ENCODE results near the gene TANC1.
A peak's percentile ranks its signal among the peaks of the same experiment; 100 is the strongest.

Gene TANC1

DNA sequence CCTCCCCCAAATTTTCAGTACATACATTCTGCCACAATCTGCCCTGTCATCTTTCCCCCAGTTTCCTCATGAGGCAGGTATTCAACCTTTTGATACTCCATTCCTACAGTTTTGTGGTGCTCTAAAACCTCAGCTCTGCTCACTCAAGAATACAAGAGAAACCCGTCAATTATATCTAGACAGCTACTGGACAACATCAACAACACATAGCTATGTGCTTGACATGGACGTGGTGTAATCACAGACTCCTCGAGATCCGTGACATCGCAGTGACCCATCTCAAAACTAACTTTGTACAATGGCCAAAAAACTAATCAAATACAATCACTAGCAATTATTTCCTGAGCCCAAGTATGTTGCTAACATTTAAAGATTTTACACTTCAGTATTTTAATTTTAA, 294.5 kb downstream of the TANC1 start:
- H3K4me1 ChIP-seq (ENCODE audit: control insufficient read depth in 1 of 2, insufficient read depth in 2 of 2, low read length in 2 of 2): peaks cover 10 to 12% of the 10 kb centered on the region in 2 experiments
- H3K18ac ChIP-seq (ENCODE audit: low read length): no peak overlapping the region
- H3K36me3 ChIP-seq (ENCODE audit: control insufficient read depth in 1 of 2, insufficient read depth in 2 of 2, low read length in 2 of 2): peaks cover 0 to 10% of the 10 kb centered on the region in 2 experiments
- H3K14ac ChIP-seq (ENCODE audit: low read length): no peak overlapping the region
- H3K23ac ChIP-seq (ENCODE audit: low read length): no peak overlapping the region
- no CpG with 5 or more reads among the region's 5 CpGs for WGBS (ENCODE audit: extremely low coverage, insufficient coverage, insufficient read length)
- no peak overlapping the region for H4K12ac ChIP-seq (ENCODE audit: low read depth, low read length)
- no peak overlapping the region for H3K4me2 ChIP-seq (ENCODE audit: low read length)
- no peak overlapping the region for H2BK120ac ChIP-seq (ENCODE audit: insufficient read depth, low read length, poor library complexity)
- no peak overlapping the region for H4K91ac ChIP-seq (ENCODE audit: low read depth, low read length)
- peaks cover 20% of the 10 kb centered on the region for H3K79me1 ChIP-seq (ENCODE audit: low read length)
- H2BK12ac ChIP-seq (ENCODE audit: low read length): no peak overlapping the region
- H3K9ac ChIP-seq (ENCODE audit: low read length): no peak overlapping the region
- H3K27me3 ChIP-seq (ENCODE audit: insufficient read depth, low read length): no peaks in the 10 kb centered on the region
- no peak for DNase-seq
- no peak overlapping the region for H3K4ac ChIP-seq (ENCODE audit: low read depth, low read length)
- no peaks in the 10 kb centered on the region for H3K9me3 ChIP-seq (ENCODE audit: insufficient read depth, low read depth, low read length)
- no peak overlapping the region for H3K4me3 ChIP-seq (ENCODE audit: low read depth, low read length)
- H3K79me2 ChIP-seq (ENCODE audit: control insufficient read depth, insufficient read depth, low read length, poor library complexity): no peaks in the 10 kb centered on the region
- no peak overlapping the region for H4K8ac ChIP-seq (ENCODE audit: low read depth, low read length)
- H3K27ac ChIP-seq (ENCODE audit: low read depth, low read length): no peak overlapping the region
- H2AFZ ChIP-seq (ENCODE audit: insufficient read depth, low read length, poor library complexity): no peak overlapping the region
- no peak overlapping the region for H2AK5ac ChIP-seq (ENCODE audit: low read length)
- H2BK5ac ChIP-seq (ENCODE audit: low read depth, low read length, poor library complexity): no peak overlapping the region

DNA sequence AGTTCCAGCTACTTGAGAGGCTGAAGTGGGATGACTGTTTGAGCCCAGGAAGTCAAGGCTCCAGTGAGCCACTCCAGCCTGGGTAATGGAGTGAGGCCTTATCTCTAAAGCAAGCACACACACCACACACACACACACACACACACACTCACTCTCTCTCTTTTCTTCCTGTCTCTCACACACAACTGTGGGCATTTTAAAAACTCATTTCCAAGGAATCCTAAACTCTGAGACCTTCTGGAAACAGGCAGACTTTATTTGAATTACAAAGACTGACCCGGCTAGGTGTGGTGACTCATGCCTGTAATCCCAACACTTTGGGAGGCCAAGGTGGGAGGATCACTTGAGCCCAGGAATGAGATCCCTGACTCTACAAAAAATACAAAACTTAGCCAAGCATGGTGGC, 296.7 kb downstream of the TANC1 start:
- Histone ChIP-seq H3K4ac (ENCODE audit: low read depth, low read length) (no peak overlapping the region), H4K12ac (ENCODE audit: low read depth, low read length) (no peak overlapping the region), H3K9ac (ENCODE audit: low read length) (no peak overlapping the region), H3K18ac (ENCODE audit: low read length) (no peak overlapping the region), H3K79me2 (ENCODE audit: control insufficient read depth, insufficient read depth, low read length, poor library complexity) (no peaks in the 10 kb centered on the region), H3K27me3 (ENCODE audit: insufficient read depth, low read length) (no peaks in the 10 kb centered on the region), H4K91ac (ENCODE audit: low read depth, low read length) (peak overlapping the region; percentile 91), H3K79me1 (ENCODE audit: low read length) (peaks cover 20% of the 10 kb centered on the region), H3K27ac (ENCODE audit: low read depth, low read length) (peak overlapping the region; percentile 92), H3K4me2 (ENCODE audit: low read length) (no peak overlapping the region), H2BK120ac (ENCODE audit: insufficient read depth, low read length, poor library complexity) (no peak overlapping the region), H2AK5ac (ENCODE audit: low read length) (no peak overlapping the region), H3K9me3 (ENCODE audit: insufficient read depth, low read depth, low read length) (no peaks in the 10 kb centered on the region), H4K8ac (ENCODE audit: low read depth, low read length) (no peak overlapping the region), H3K23ac (ENCODE audit: low read length) (no peak overlapping the region), H3K14ac (ENCODE audit: low read length) (no peak overlapping the region), H3K4me3 (ENCODE audit: low read depth, low read length) (no peak overlapping the region), H3K36me3 (ENCODE audit: control insufficient read depth in 1 of 2, insufficient read depth in 2 of 2, low read length in 2 of 2) (peaks cover 0 to 5% of the 10 kb centered on the region in 2 experiments), H2BK12ac (ENCODE audit: low read length) (no peak overlapping the region), H2AFZ (ENCODE audit: insufficient read depth, low read length, poor library complexity) (no peak overlapping the region), H2BK5ac (ENCODE audit: low read depth, low read length, poor library complexity) (peak overlapping the region; percentile 76), H3K4me1 (ENCODE audit: control insufficient read depth in 1 of 2, insufficient read depth in 2 of 2, low read length in 2 of 2) (peaks cover 10 to 12% of the 10 kb centered on the region in 2 experiments)
- peak; percentile 32 to 60 for DNase-seq
- no CpG with 5 or more reads among the region's 1 CpG for WGBS (ENCODE audit: extremely low coverage, insufficient coverage, insufficient read length)

DNA sequence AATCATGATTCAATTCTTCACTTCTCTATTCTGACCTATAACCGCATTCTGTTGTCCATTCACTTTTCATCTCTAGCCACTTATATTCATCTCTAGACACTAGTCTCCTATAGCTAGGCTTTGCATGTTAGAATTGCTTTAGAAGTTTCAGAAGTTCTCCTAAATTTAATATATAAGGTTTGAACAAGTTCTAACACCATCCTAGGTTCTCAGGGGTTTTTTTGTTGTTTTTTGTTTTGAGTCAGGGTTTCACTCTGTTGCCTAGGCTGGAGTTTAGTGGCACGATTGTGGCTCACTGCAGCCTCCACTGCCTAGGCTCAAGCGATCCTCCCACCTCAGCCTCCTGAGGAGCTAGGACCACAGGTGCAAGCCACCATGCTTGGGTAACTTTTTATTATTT, 298.1 kb downstream of the TANC1 start:
- Histone ChIP-seq H3K4me2 (ENCODE audit: low read length) (no peak overlapping the region), H3K79me2 (ENCODE audit: control insufficient read depth, insufficient read depth, low read length, poor library complexity) (no peaks in the 10 kb centered on the region)
- no CpG with 5 or more reads among the region's 3 CpGs for WGBS (ENCODE audit: extremely low coverage, insufficient coverage, insufficient read length)

DNA sequence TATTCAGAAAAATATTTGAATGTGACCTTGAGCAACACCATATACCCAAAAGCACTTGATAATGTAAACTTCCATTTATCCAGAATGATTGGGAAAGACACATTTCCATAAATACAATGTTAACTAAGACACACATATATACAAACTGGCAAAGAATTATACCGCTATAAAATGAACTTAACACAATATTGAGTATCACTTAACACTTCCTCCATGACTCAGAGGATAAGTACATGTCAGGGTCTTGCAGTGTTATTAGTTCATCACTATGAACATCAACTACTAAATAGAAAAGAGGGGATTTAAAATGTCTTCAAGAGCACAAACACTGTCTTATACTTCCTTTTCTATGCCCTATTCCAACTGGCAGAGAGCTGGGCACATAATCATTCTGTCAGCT, 299.5 kb downstream of the TANC1 start:
- Histone ChIP-seq H4K91ac (ENCODE audit: low read depth, low read length) (no peak overlapping the region), H3K14ac (ENCODE audit: low read length) (no peak overlapping the region), H3K27me3 (ENCODE audit: insufficient read depth, low read length) (no peaks in the 10 kb centered on the region), H3K4me3 (ENCODE audit: low read depth, low read length) (no peak overlapping the region), H2AFZ (ENCODE audit: insufficient read depth, low read length, poor library complexity) (no peak overlapping the region), H3K4me1 (ENCODE audit: control insufficient read depth in 1 of 2, insufficient read depth in 2 of 2, low read length in 2 of 2) (peaks cover 9 to 14% of the 10 kb centered on the region in 2 experiments), H3K9ac (ENCODE audit: low read length) (no peak overlapping the region), H2AK5ac (ENCODE audit: low read length) (no peak overlapping the region), H2BK5ac (ENCODE audit: low read depth, low read length, poor library complexity) (no peak overlapping the region), H4K8ac (ENCODE audit: low read depth, low read length) (no peak overlapping the region), H3K79me1 (ENCODE audit: low read length) (peaks cover 20% of the 10 kb centered on the region), H3K23ac (ENCODE audit: low read length) (no peak overlapping the region), H2BK12ac (ENCODE audit: low read length) (no peak overlapping the region), H3K36me3 (ENCODE audit: control insufficient read depth in 1 of 2, insufficient read depth in 2 of 2, low read length in 2 of 2) (peaks cover 0 to 5% of the 10 kb centered on the region in 2 experiments), H4K12ac (ENCODE audit: low read depth, low read length) (no peak overlapping the region), H3K9me3 (ENCODE audit: insufficient read depth, low read depth, low read length) (no peaks in the 10 kb centered on the region), H3K18ac (ENCODE audit: low read length) (no peak overlapping the region), H3K79me2 (ENCODE audit: control insufficient read depth, insufficient read depth, low read length, poor library complexity) (no peaks in the 10 kb centered on the region), H3K4me2 (ENCODE audit: low read length) (no peak overlapping the region), H3K4ac (ENCODE audit: low read depth, low read length) (no peak overlapping the region), H2BK120ac (ENCODE audit: insufficient read depth, low read length, poor library complexity) (no peak overlapping the region), H3K27ac (ENCODE audit: low read depth, low read length) (no peak overlapping the region)
- no CpG with 5 or more reads among the region's 1 CpG for WGBS (ENCODE audit: extremely low coverage, insufficient coverage, insufficient read length)
- no peak for DNase-seq

More for the DNA sequence above, 298.1 kb downstream of the TANC1 start:
- Histone ChIP-seq H2AFZ (ENCODE audit: insufficient read depth, low read length, poor library complexity) (no peak overlapping the region), H3K14ac (ENCODE audit: low read length) (peak overlapping the region; percentile 77), H3K27ac (ENCODE audit: low read depth, low read length) (no peak overlapping the region), H3K23ac (ENCODE audit: low read length) (no peak overlapping the region), H3K36me3 (ENCODE audit: control insufficient read depth in 1 of 2, insufficient read depth in 2 of 2, low read length in 2 of 2) (peaks cover 0 to 5% of the 10 kb centered on the region in 2 experiments), H3K18ac (ENCODE audit: low read length) (peak overlapping the region; percentile 51), H3K9ac (ENCODE audit: low read length) (no peak overlapping the region), H3K4me3 (ENCODE audit: low read depth, low read length) (no peak overlapping the region), H2BK5ac (ENCODE audit: low read depth, low read length, poor library complexity) (no peak overlapping the region), H3K27me3 (ENCODE audit: insufficient read depth, low read length) (no peaks in the 10 kb centered on the region), H3K4ac (ENCODE audit: low read depth, low read length) (peak overlapping the region; percentile 62), H2BK120ac (ENCODE audit: insufficient read depth, low read length, poor library complexity) (peak overlapping the region; percentile 83), H3K79me1 (ENCODE audit: low read length) (peaks cover 20% of the 10 kb centered on the region), H3K4me1 (ENCODE audit: control insufficient read depth in 1 of 2, insufficient read depth in 2 of 2, low read length in 2 of 2) (peaks cover 12% of the 10 kb centered on the region in 2 experiments), H2BK12ac (ENCODE audit: low read length) (peak overlapping the region; percentile 89), H4K91ac (ENCODE audit: low read depth, low read length) (peak overlapping the region; percentile 80), H2AK5ac (ENCODE audit: low read length) (no peak overlapping the region), H4K12ac (ENCODE audit: low read depth, low read length) (peak overlapping the region; percentile 26), H4K8ac (ENCODE audit: low read depth, low read length) (no peak overlapping the region), H3K9me3 (ENCODE audit: insufficient read depth, low read depth, low read length) (no peaks in the 10 kb centered on the region)
- no peak for DNase-seq

Measured in trophoblast cell (in vitro differentiated cells and primary cell).